Dermis blood vessel endothelial cell (primary cell): Measurements from ENCODE around the gene ZCCHC14. TPM values are rescaled to one million over a fixed set of nuclear protein-coding genes. Genes with fewer than 3 reads are reported as not detected.

Experiments used
- DNase-seq: peaks from one replicate; pipeline ENCODE4 v3.0.0; 2010
- total RNA-seq: library from RNA; depleted of rRNA; stranded (reverse); fragments of >200 nt; gene quantifications from 2 replicates; pipeline ENCODE4 v1.2.3, GENCODE V29; 2014

The ZCCHC14 gene
- total RNA-seq, 1 donor from 2014 or later = 7.5 TPM

DNA sequence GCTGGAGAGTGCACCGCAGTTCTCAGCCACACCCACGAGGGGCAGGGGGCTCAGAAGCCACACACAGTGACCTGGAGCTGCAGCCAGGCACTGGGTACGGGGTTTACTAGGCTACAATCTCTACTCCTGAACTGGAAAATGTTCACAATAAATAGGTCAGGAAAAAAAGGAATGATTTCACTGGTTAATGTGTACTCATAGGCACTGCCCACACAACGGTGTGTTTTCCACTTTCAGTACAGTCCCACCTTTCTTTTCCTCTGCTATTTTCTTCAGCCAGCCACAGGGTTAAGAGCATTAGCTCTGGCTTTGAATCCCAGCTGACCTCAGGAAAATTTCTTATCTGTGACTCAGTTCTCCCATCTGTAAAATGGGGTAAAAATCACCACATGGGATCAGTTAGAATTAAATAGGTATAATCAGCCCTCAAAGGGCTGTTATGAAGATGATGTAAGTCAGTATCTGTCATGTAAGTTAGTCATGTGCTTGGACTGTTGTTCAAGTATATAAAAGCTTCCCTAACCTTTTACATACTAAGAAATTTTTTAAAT, 35.7 kb downstream of the ZCCHC14 start:
- DNase-seq = peak; percentile 29

DNA sequence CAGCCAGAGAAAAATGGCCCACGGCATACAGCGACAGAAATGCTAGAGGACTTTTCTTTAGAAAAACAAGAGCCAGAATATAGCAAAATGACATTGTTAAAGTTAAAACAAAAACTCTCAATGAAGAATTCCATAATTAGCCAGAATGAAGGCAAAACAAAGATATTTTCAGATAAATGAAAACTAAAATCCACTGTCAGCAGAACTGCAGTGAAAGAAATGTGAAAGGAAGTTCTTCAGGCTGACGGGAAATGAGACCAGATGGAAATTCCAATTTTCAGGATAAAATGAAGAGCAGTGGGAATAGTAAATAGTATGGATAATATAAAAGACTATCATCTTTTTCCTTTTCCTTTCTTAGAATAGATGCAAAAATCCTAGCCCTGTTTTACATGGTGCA, 38.4 kb downstream of the ZCCHC14 start:
- DNase-seq = no peak

DNA sequence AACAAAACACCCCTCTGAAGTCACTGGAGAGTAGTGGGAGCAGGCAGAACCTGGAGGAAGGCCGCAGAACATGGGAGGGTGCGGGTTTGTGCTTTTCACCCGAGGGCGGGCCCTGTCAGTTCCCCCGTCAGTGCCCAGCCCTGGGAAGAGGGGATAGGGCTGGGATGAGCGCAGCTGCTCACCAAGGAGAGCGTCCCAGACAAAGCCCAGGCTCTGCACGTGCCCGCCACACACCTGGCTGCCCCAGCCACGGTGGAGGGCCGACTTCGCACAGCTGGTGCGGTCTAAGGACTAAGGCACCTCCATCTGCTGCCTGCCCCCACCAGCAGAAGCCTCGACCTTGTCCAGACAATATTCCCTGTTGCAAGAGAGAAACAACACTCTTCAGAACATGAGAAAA, 39.5 kb downstream of the ZCCHC14 start:
- DNase-seq = no peak

DNA sequence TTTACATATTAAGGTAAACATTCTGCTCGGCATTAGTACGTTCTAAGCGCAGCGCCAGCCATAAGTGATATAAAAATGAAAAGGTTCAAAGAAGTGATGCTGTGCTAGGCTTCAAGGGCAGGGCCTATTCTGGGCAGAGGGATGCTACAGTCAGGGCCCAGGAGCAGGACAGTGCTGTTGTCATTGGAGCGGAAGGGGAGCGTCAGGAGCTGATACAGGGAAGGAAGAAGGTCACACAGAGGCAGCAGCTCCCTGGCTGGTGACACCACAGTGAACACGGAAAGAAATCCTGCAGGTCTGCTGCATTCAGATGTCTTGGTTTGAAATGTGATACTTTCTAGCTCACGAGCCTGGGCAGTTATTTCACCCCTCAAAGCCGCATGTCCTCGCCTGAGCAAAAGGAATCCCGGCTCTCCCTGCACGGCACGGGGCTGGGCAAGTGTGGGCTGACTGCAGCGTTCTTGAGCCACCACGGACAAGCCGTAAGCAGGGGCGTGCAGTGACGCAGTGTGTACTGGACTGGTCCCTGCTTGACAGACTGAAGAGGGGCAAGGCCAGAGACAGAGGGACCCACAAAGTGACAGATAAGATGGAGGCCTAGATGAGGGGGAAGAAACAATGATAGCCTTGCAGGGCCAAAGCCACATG, 41.1 kb downstream of the ZCCHC14 start:
- DNase-seq = no peak

DNA sequence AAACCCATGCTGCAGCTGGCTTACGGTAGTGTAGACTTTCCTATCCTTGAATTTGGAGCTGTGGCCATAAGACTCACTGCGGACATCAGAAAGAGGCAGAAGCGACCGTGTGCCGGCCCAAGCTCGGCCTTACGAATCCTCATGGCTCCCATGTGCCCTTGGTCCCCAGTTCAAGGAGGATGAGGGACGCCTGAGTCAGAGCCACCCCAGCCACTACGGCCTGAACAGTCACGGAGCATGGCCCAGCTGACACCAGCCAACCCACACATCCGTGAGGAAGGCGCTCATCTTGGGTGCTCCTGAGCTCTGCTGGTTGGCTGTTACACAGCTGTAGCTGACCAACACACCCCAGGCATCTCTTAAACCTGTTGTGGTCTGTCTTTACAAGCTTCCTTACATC, 44.0 kb downstream of the ZCCHC14 start:
- DNase-seq = no peak

DNA sequence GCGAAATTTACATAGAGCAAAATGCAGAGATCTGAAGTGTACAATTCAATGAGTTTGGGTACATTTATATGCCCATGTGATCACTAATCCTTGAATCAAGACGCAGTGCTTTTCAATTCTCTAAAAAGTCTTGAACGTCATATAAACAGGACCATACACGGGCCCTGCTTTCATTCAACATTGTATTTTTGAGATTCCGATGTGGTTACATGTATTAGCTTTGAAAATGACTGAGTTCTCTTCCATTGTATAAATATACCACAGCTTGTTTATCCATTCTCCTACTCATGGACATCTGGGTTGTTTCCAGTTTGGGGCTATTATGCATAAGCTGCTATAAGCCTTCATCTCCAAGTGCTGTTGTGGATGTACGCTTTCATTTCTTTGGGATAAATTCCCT, 45.5 kb downstream of the ZCCHC14 start:
- DNase-seq = no peak

DNA sequence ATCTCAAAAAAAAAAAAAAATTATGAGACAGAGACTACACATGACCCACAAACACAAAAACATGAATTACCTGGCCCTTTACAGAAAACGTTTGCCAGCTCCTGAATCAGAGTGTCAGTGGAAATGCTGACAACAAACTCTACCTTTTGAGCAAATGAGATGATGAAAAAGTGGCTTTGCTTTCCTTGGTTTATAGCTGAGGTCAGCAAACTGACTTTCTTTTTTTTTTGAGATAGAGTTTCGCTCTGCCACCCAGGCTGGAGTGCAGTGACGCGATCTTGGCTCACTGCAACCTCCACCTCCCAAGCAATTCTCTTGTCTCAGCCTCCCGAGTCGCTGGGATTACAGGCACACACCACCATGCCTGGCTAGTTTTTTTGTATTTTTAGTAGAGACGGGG, 46.3 kb downstream of the ZCCHC14 start:
- DNase-seq = no peak

DNA sequence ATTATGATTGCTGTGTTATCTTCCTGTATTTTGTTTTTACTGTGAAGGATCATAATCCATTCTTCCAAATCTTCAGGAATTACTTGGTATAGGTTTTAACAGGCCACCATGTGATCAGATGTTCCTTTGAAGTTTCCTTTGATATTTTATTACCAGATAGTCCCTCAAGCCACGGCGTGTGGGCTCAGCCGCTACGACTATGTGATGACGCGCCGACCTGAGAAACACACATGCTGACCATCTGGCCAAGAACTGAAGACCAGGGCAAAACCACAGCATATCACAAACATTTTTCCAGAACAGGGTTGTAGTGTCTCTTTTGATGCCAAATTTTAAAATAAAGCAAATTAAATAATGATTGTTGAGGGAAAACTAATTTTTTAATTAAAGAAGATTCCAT, 47.3 kb downstream of the ZCCHC14 start:
- DNase-seq = no peak

DNA sequence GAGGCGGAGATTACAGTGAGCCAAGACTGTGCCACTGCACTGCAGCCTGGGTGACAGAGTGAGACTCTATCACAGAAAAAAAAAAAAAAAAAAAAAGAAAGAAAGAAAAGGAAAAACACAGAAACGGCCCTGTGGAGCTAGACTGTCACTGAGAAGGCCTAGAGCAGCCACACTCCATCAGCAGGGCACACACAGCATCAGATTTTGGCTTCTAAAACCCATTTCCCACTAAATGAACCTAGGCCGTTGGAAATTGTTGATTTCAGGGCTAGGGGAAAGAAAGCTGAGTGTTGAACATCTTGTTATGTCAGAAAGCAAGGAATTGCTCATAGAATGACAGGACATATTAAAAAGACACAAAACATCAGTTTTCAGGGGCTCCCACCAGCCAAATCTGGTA, 48.9 kb downstream of the ZCCHC14 start:
- DNase-seq = no peak

DNA sequence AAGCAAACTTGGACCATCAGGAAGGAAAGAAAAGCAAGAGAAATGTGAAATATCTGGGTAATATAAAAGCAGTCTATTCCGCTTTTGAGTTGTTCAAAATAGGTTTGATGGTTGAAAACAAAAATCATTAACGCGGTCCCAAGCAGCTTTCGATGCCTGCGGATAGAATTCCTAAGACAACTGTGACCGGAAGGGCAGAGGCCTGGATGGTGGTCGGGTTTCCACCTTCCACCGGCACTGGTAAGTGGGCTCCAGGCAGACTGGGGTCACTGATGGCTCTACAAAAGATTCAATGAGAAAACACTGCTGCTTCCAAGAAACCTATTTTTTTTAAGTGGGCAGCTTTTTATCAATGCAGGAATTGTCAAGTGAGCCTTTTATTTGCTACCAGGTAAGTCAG, 49.8 kb downstream of the ZCCHC14 start:
- no peak for DNase-seq

DNA sequence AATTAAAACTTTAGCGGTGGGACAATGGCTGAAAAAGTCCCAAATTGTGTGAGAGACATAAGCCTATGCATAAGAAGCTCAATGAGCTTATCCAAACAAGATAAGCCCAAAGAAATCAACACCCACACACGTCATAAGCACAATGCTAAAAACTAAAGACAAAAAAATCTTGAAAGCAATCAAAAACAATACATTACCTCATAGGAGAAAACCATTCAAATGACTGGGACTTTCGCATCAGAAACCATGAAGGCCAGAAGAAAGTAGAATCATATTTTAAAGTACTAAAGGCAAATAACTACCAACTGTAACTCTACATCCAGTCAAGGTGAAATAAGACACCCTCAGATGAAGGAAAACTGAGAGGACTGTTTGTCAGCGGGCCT, 50.2 kb downstream of the ZCCHC14 start:
- DNase-seq = no peak

DNA sequence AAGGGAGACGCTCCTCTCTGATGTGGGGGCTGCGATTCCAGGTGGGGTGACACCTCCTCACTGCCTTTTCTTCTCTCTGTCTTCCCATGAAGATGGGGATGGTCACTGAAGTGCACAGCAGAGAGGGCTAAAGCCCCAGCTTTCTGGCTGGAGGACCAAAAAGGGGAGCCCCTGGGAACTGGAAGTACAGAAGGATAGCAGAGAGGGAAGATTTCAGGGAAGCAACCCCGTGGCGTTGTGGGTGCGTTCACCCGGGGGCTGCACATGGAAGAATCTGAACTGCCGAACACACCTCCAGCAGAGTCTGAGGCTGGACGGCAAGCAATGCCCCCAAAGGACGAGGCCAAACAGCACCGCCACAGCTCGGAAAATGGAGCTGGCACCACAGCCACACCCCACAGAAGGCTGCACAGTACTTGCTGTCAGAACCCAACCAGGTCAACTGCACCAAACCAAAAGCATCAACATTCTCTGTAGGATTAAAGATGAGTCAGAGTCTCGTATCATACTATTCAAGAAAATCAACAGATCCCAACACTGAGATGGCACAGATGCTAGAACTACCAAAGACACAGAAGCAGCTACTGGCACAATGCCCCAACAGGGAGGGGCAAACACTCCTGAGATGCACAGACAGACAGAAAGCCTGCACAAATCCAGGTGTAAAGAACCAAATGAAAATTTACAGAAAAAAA, 50.8 kb downstream of the ZCCHC14 start:
- no peak for DNase-seq

DNA sequence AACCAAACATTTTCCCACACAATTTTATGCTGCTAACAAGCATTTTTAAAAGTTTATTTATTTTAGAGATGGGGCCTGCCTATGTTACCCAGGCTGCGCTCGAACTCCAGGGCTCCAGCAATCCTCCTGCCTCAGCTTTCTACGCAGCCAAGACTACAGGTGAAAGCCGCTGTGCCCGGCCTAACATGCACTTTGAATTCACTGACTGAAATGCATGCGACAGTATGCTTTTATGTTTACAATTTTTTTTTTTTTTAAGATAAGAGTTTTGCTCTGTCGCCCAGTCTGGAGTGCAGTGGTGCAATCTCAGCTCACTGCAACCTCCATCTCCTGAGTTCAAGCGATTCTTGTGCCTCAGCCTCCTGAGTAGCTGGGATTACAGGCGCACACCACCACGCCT, 52.9 kb downstream of the ZCCHC14 start:
- DNase-seq = no peak

DNA sequence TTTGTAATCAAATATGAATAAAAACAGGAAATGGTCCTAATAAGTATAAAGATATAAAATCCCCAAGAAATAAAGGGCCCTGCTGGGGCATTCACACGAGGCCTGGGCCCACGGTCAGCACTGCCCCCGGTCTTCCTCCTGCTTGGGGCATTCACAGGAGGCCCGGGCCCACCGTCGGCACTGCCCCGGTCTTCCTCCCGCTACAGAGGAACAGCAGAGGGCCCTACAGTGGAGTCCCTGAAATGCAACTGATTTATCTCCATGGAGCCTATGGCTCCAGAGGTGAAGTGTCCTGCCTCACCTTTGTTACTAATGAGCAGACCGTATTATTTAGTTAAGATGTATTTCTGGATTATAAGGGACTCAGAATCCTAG, 54.2 kb downstream of the ZCCHC14 start:
- no peak for DNase-seq

DNA sequence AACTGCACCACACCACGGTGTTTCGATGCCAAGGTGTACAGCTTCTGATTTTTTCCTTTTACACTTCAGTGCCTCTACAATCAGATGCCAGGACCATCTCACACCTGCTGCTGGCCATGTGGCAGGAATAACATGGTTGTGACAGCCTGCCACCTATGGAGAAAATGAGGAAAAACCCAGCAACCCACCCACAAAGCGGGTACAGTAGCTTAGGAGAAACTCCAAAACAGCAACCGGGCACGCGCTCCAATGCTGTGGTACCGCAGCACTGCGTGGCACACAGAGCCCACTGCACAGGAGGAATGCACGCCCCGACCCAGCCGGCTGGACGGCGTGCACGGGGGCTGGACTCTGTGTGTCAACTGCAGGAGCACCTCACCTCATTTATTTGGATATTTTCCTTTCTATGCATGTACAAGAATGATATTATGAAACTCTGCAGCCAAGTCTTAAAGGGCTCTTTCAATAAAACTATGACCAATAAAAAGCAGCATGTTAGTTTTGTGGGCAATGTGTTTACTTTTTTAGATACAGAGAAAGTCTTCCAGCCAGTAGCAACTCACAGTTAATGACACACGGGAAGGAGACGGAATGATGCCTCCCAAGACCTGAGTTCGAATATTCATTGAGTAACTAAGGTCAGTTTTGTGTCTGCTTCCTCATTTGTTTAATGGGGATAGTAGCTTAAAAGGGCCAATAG, 54.8 kb downstream of the ZCCHC14 start:
- no peak for DNase-seq

DNA sequence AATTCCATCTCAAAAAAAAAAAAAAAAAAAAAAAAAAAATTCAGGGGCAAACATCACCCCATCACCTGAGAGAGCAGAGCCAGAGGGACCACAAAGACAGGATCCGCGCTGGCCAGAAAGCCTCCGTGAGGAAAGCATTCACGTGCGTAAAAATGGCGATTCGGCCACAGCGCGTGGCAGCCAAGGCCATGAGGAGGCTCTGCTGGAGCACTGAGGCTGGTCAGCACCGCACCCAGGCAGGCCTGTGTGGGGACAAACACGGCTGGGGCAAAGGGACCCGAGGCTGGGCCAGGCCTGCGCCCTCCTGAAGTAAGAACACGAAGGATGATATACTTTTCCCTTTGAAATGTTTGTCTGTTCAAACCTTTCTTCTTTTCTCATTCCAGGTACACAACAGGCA, 55.5 kb downstream of the ZCCHC14 start:
- no peak for DNase-seq

DNA sequence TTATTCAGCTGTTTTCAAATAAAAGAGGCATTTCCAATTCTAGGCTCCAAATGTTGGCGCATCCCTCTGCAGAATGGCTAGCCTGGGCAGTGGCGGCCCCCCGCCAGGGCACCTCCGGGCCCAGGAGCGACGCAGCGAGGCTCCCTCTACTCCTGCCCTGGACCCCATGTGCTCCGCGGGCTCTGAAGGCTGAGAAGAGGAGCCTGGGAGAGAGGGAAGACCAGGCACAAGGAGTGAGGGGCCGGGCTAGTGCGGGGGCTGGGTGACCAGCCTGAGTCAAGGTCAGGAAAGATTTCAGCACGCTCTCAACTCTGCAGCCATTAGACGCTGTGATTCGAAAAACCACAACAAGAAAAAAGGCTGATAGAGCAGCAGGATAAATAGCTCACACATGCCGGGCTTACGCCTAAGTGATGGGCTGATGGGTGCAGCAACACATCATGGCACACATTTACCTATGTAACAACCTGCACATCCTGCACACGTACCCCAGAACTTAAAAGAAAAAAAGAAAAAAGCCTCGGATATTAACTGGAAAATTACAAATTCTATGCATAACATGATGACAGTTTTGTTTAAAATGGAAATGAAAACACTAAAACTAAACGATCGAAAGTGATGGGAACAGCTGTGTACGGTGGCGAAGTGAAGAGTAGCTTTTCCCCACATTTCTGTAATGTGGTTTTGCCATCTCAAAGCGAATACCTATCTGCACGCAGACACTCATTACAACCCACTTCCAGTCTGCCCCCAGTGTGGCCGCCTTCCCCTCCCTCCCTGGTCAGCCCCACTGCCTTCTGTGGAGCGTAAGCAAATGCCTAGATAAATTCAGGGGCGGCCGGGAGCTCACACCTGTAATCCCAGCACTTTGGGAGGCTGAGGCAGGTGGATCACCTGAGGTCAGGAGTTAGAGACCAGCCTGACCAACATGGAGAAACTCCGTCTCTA, 56.3 kb downstream of the ZCCHC14 start:
- no peak for DNase-seq

DNA sequence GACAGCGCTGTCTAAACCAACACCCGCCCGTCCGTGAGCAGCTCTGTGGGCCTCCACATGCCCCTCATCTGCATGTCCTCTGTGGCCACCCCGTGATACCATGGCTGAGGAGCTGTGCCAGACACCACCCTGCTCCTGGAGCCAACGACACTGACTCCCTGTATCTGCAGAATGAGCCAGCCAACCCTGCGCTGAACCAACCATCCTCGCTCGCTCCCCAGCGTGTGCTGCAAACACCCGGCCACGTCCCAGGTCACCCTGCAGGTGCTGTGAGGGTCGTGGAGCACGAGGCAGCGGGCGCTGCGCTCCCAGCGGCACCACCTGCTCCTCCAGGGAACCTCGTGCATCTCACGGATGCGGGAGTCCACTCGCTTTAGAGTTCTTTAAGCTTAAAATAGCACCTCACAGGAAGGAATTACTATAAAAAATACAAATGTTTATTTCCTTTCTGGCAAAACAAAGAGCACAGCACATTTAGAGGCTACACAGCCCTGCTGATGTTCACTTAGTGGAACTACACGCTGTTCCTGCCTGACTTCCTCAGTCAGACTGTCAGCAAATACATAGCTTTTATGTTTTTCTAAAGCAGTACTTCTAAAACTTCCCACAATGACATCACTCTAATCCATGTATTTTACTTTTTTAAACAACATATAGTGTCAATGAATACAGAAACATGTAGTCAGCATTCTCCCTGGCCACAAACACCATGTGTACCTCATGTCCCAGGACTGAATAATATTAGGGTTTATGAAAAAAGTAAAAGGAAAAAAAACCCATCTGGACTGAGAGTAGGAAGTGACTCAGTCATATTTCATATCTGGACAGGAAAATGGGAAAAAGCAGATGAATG, 57.2 kb downstream of the ZCCHC14 start:
- DNase-seq = peak; percentile 92

DNA sequence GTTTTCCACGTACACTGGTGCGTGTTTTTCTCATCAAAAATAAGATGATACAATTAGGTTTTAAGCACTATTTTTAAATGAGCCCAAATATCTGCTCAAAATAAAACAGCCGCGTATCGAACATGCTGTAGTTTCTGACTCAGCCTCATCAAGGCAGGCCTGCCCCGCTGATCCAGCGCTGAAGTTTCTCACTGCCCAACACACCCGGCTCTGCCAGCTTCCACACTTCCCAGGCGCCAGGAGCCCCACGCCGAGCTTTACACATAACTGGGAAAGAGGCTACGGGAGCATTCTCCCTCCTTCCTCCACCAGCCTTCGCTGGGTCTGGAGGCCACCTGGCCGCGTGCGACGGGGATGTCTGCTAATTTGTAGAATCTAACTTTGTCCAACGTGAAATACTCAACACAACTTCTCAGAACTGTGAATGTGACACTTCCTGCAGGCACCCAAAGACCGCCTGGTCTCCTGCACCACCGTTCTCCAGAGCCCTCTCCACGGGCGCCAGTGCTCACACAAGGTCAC, 58.6 kb downstream of the ZCCHC14 start:
- no peak for DNase-seq

DNA sequence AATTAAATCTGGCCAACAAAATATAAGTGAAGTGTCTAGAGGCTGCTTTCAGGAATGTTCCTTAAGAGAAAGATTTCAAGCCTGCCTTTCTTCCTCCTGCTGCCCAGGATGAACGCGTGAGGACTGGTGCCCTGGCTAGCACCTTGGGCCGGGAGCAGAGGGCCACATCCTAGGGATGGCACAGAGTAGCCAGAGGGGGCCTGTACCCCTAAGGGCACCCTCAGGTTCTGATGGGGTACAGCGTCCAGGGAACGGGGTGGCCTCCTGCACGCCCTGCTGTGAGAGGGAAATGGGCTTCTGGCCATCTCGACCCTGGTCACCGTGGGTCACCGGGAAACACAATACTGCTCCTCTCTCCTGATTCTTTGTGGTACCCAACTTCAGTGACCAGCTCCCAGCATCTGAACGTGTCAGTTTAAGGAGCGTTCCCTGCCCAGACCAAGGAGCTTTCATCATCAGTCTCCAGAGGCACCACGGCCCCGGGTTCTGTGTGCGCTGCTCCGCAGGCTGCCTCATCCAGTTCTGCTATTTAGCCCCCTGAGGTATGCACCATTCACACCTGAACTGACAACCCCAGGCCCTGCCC, 60.4 kb downstream of the ZCCHC14 start:
- no peak for DNase-seq

DNA sequence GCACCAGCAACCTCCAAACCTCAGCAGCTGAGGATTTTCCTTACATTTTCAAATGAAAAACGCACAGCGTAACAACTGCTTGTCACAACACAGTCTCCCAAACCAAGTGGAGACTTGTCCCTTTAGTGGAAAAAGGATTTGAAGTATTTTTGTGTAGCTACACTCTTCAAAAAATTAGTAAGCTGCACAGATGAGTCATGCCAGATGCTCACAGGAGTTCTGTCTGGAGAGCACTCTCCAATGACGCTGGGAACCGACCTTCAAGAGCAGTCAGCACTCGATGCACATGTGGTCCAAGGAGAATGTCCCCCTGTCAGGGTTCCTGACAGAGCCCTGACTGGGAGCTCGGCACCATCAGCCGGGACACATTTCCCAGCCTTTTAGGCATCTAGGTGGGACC, 60.9 kb downstream of the ZCCHC14 start:
- DNase-seq = peak; percentile 23
